ENCODE results near the gene ARHGEF3.

Gene ARHGEF3

GRCh38 chr3:56822501-56822900 is 20.8 kb upstream of the ARHGEF3 start:
- no peak for TF ChIP-seq CTCF (IDR thresholded peaks at IDR 0.05; ENCODE audit: low read depth, low read length, missing control alignments)
- in situ Hi-C loops (cut with HindIII; ENCODE audit: low sequenced_read_pairs), result no loop called here
- no peak overlapping the region for H3K4me3 ChIP-seq (ENCODE audit: low read depth, low read length)
- no peak for DNase-seq (ENCODE audit: low read depth)

- in situ Hi-C loops (cut with HindIII; ENCODE audit: low sequenced_read_pairs), result no loop called here
- no peak for DNase-seq (ENCODE audit: low read depth)
- H3K4me3 ChIP-seq (ENCODE audit: low read depth, low read length), result no peak overlapping the region
- TF ChIP-seq CTCF (IDR thresholded peaks at IDR 0.05; ENCODE audit: low read depth, low read length, missing control alignments), result no peak
Observed at GRCh38 chr3:56819016-56819809, 17.5 kb upstream of the ARHGEF3 start.

GRCh38 chr3:56818156-56818985 is 16.6 kb upstream of the ARHGEF3 start:
- no peak overlapping the region for H3K4me3 ChIP-seq (ENCODE audit: low read depth, low read length)
- peak; percentile 28 for DNase-seq (ENCODE audit: low read depth)
- TF ChIP-seq CTCF (IDR thresholded peaks at IDR 0.05; ENCODE audit: low read depth, low read length, missing control alignments), result no peak
- in situ Hi-C loops (cut with HindIII; ENCODE audit: low sequenced_read_pairs), result no loop called here

- no peak for DNase-seq (ENCODE audit: low read depth)
- H3K4me3 ChIP-seq (ENCODE audit: low read depth, low read length), result no peak overlapping the region
- TF ChIP-seq CTCF (IDR thresholded peaks at IDR 0.05; ENCODE audit: low read depth, low read length, missing control alignments), result no peak
- in situ Hi-C loops (cut with HindIII; ENCODE audit: low sequenced_read_pairs), result no loop called here
Observed at GRCh38 chr3:56817646-56818045, 15.9 kb upstream of the ARHGEF3 start.

GRCh38 chr3:56816061-56816460 is 14.3 kb upstream of the ARHGEF3 start:
- DNase-seq (ENCODE audit: low read depth), result no peak
- in situ Hi-C loops (cut with HindIII; ENCODE audit: low sequenced_read_pairs), result no loop called here
- no peak for TF ChIP-seq CTCF (IDR thresholded peaks at IDR 0.05; ENCODE audit: low read depth, low read length, missing control alignments)
- H3K4me3 ChIP-seq (ENCODE audit: low read depth, low read length), result no peak overlapping the region

GRCh38 chr3:56815589-56815988 is 13.8 kb upstream of the ARHGEF3 start:
- no peak overlapping the region for H3K4me3 ChIP-seq (ENCODE audit: low read depth, low read length)
- no peak for TF ChIP-seq CTCF (IDR thresholded peaks at IDR 0.05; ENCODE audit: low read depth, low read length, missing control alignments)
- DNase-seq (ENCODE audit: low read depth), result no peak
- in situ Hi-C loops (cut with HindIII; ENCODE audit: low sequenced_read_pairs), result no loop called here
